ENCODE results near the gene CD2AP. TPM values are rescaled to one million over a fixed set of nuclear protein-coding genes. Genes with fewer than 3 reads are reported as not detected.

The CD2AP gene
- total and polyA plus RNA-seq, 2 donors (not counting 1 experiment from before 2014, with no cell fraction given), result 4.7 to 43.3 TPM

GRCh38 chr6:47532981-47533585 lies 55.5 kb downstream of the CD2AP start:
- H3K27ac Mint-ChIP-seq, result no peak overlapping the region
- peaks cover 6 to 11% of the 10 kb centered on the region in 2 experiments for H3K36me3 ChIP-seq (replicated peaks in 1 of 2; ENCODE audit: control extremely low read depth in 1 of 2, control insufficient read depth in 1 of 2, extremely low read depth in 1 of 2, insufficient read depth in 2 of 2, low read length in 1 of 2)
- H3K4me1 ChIP-seq (ENCODE audit: control insufficient read depth in 2 of 2, insufficient read depth in 2 of 2, low read length in 2 of 2), result no peaks in the 10 kb centered on the region
- peaks cover 11% of the 10 kb centered on the region for H3K4me1 Mint-ChIP-seq
- ATAC-seq (ENCODE audit: low read depth) (no peak), DNase-seq (no peak)
- H3K4me3 ChIP-seq (ENCODE audit: control extremely low read depth in 1 of 5, extremely low read depth in 1 of 5, insufficient read depth in 1 of 5, low read depth in 2 of 5, low read length in 4 of 5), result no peak overlapping the region
- peaks cover 28% of the 10 kb centered on the region for H3K79me2 ChIP-seq (ENCODE audit: control insufficient read depth, insufficient read depth, low read length)
- peaks cover 12% of the 10 kb centered on the region for H4K20me1 ChIP-seq (ENCODE audit: control insufficient read depth, insufficient read depth, low read length, poor library complexity, severe bottlenecking)
- TF ChIP-seq CTCF (IDR thresholded peaks at IDR 0.05), result no peak
- TF ChIP-seq EZH2 (IDR thresholded peaks at IDR 0.05; ENCODE audit: borderline replicate concordance, insufficient read depth, low read depth, low read length, poor library complexity, severe bottlenecking), result no peak
- H3K9me3 Mint-ChIP-seq (ENCODE audit: insufficient read depth), result no peaks in the 10 kb centered on the region
- no peak overlapping the region for H3K27ac ChIP-seq (ENCODE audit: low read length in 2 of 2)
- H3K9me3 ChIP-seq (ENCODE audit: control extremely low read depth in 1 of 3, control insufficient read depth in 2 of 3, insufficient read depth in 1 of 3, low read length in 2 of 3), result no peaks in the 10 kb centered on the region
- no peak overlapping the region for H3K9ac ChIP-seq (ENCODE audit: low read length)
- no peak overlapping the region for H3K4me2 ChIP-seq (replicated peaks; ENCODE audit: low read depth, low read length, poor library complexity, severe bottlenecking)
- WGBS (ENCODE audit: insufficient coverage), result no CpG with 5 or more reads among the region's 1 CpG
- H2AFZ ChIP-seq (ENCODE audit: insufficient read depth, low read depth, low read length, poor library complexity, severe bottlenecking), result no peak overlapping the region
- ChIA-PET CTCF (no interaction called here), POLR2A (no interaction called here)
- intact Hi-C loops (cut with micrococcal nuclease), result no loop called here
- no peaks in the 10 kb centered on the region for H3K27me3 Mint-ChIP-seq
- H3K27me3 ChIP-seq (replicated peaks in 1 of 4; ENCODE audit: control extremely low read depth in 1 of 4, control insufficient read depth in 3 of 4, insufficient read depth in 4 of 4, low read length in 3 of 4), result no peaks in the 10 kb centered on the region
- no peak overlapping the region for H3K4me3 Mint-ChIP-seq

GRCh38 chr6:47534063-47534462 lies 56.5 kb downstream of the CD2AP start:
- Histone ChIP-seq H3K4me1 (ENCODE audit: control insufficient read depth in 2 of 2, insufficient read depth in 2 of 2, low read length in 2 of 2) (no peaks in the 10 kb centered on the region), H3K4me3 (ENCODE audit: control extremely low read depth in 1 of 5, extremely low read depth in 1 of 5, insufficient read depth in 1 of 5, low read depth in 2 of 5, low read length in 4 of 5) (no peak overlapping the region), H3K36me3 (replicated peaks in 1 of 2; ENCODE audit: control extremely low read depth in 1 of 2, control insufficient read depth in 1 of 2, extremely low read depth in 1 of 2, insufficient read depth in 2 of 2, low read length in 1 of 2) (peaks cover 7 to 11% of the 10 kb centered on the region in 2 experiments), H3K9me3 (ENCODE audit: control extremely low read depth in 1 of 3, control insufficient read depth in 2 of 3, insufficient read depth in 1 of 3, low read length in 2 of 3) (no peaks in the 10 kb centered on the region), H3K79me2 (ENCODE audit: control insufficient read depth, insufficient read depth, low read length) (peaks cover 19% of the 10 kb centered on the region), H3K27ac (ENCODE audit: low read length in 2 of 2) (no peak overlapping the region), H3K4me2 (replicated peaks; ENCODE audit: low read depth, low read length, poor library complexity, severe bottlenecking) (no peak overlapping the region), H3K27me3 (replicated peaks in 1 of 4; ENCODE audit: control extremely low read depth in 1 of 4, control insufficient read depth in 3 of 4, insufficient read depth in 4 of 4, low read length in 3 of 4) (no peaks in the 10 kb centered on the region), H2AFZ (ENCODE audit: insufficient read depth, low read depth, low read length, poor library complexity, severe bottlenecking) (no peak overlapping the region), H4K20me1 (ENCODE audit: control insufficient read depth, insufficient read depth, low read length, poor library complexity, severe bottlenecking) (peaks cover 12% of the 10 kb centered on the region), H3K9ac (ENCODE audit: low read length) (no peak overlapping the region)
- Mint-ChIP-seq H3K4me3 (no peak overlapping the region), H3K27ac (no peak overlapping the region), H3K9me3 (ENCODE audit: insufficient read depth) (no peaks in the 10 kb centered on the region), H3K27me3 (no peaks in the 10 kb centered on the region), H3K4me1 (peaks cover 5% of the 10 kb centered on the region)
- CTCF ChIA-PET, result no interaction called here
- intact Hi-C loops (cut with micrococcal nuclease), result no loop called here
- POLR2A ChIA-PET, result no interaction called here
- DNase-seq, result no peak
- TF ChIP-seq EZH2 (IDR thresholded peaks at IDR 0.05; ENCODE audit: borderline replicate concordance, insufficient read depth, low read depth, low read length, poor library complexity, severe bottlenecking) (no peak), CTCF (IDR thresholded peaks at IDR 0.05) (no peak)
- ATAC-seq (ENCODE audit: low read depth), result no peak

All from B cell (primary cell).